C4-2B (cell line): ENCODE measurements around the gene SPATA46.

Experiments
- H3K27ac ChIP-seq: fragments of 450-650 bp; 2 replicates; pipeline ENCODE4 v1.5.1; 2017
- ZFX ChIP-seq: fragments of 450-650 bp; IDR thresholded peaks from 2 replicates; pipeline ENCODE4 v1.6.1; 2017
- TF ChIP-seq, protein P1 (sequence below): fragments of 450-650 bp; conservative IDR thresholded peaks from 2 replicates; pipeline ENCODE4 v1.5.1; 2017; ENCODE audit warnings: mild to moderate bottlenecking

The SPATA46 gene

GRCh38 chr1:162398999-162399580 lies 22.4 kb upstream of the SPATA46 start:
- H3K27ac ChIP-seq = no peak overlapping the region
- TF ChIP-seq ZFX = no peak
- TF ChIP-seq, protein P1, sequence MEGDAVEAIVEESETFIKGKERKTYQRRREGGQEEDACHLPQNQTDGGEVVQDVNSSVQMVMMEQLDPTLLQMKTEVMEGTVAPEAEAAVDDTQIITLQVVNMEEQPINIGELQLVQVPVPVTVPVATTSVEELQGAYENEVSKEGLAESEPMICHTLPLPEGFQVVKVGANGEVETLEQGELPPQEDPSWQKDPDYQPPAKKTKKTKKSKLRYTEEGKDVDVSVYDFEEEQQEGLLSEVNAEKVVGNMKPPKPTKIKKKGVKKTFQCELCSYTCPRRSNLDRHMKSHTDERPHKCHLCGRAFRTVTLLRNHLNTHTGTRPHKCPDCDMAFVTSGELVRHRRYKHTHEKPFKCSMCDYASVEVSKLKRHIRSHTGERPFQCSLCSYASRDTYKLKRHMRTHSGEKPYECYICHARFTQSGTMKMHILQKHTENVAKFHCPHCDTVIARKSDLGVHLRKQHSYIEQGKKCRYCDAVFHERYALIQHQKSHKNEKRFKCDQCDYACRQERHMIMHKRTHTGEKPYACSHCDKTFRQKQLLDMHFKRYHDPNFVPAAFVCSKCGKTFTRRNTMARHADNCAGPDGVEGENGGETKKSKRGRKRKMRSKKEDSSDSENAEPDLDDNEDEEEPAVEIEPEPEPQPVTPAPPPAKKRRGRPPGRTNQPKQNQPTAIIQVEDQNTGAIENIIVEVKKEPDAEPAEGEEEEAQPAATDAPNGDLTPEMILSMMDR = no peak

DNA sequence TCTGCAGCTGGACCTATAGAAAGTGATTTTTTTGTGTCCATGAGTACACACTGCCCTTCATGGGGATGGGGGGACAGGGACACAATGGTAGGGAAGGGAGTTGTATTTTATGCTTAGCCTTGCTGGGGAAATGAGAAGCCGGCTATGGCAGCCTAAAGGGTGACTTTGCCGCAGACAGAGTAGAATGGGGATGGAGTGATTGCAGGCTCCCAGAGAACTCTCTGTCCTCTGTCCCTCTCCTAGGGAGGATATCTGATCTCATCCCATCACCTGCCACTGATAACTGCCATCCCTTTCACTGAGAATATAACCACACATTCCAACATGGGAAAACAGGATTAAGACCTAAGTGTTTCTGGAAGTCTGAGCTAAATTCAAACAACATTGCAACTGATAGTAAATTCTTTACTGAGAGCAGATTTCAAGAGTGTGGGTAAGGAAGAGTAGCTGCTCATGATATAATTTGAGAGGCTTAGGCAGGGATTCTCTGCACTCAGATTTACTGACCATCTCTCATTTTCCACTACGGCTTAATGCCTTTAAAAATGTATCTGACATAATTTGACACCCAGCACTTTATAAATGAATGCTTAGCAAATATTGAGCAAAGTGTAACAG lies 21.4 kb upstream of the SPATA46 start:
- H3K27ac ChIP-seq = no peak overlapping the region; the same call in 1 of the 2 replicates
- TF ChIP-seq, protein P1 = no peak
- no peak for TF ChIP-seq ZFX

GRCh38 chr1:162397039-162397448 lies 20.4 kb upstream of the SPATA46 start:
- TF ChIP-seq, protein P1 = peak; percentile 14
- no peak for TF ChIP-seq ZFX
- no peak overlapping the region; the same call in 1 of the 2 replicates for H3K27ac ChIP-seq

GRCh38 chr1:162396201-162396906 lies 19.7 kb upstream of the SPATA46 start:
- H3K27ac ChIP-seq = no peak overlapping the region
- TF ChIP-seq ZFX = no peak
- TF ChIP-seq, protein P1 = no peak

- no peak overlapping the region for H3K27ac ChIP-seq
These were observed 15.3 kb upstream of the SPATA46 start for GRCh38 chr1:162391790-162392563.

DNA sequence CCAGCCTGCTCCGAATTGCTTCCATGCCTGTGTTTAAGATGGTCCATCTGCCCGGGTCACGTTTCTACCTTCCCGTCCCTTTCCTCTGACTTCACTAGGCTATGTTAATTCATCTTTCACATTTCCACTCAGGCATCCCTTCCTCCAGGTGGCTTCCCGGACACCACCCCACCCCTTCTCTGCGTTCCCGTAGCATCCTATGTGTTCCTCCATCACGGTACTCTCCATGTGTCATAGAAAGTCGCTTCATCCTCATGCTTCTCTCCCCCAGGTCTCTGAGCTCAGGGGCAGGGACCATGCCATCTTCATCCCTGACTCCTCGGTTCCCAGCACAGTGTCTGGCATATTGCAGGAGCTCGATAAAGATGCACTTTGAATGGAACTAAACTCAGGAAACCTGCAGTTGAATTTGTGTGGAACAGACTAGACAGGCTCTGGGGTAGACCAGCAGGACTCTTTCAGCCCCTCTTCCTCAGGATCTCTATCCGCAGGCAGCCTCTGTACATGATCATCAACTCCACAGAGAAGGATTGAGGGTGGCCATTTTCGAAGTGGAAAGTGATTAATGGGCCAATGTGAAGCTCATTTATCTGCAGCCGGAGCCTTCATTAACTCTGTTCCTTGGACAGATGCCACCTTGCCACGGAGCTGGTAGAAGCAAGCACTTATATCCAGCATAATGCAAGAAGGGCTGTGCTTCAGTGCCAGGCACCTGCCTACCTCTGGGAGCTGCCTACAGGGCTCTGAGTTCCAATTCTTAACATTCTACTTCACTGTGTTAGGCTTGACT lies 13.9 kb upstream of the SPATA46 start:
- H3K27ac ChIP-seq = no peak overlapping the region
- TF ChIP-seq, protein P1 = no peak
- TF ChIP-seq ZFX = no peak

More at GRCh38 chr1:162391790-162392563, 15.3 kb upstream of the SPATA46 start:
- no peak for TF ChIP-seq ZFX
- TF ChIP-seq, protein P1 = peak; percentile 95
